ENCODE measurements around the gene TMEM247. TPM values are rescaled to one million over a fixed set of nuclear protein-coding genes. Genes with fewer than 3 reads are reported as not detected.

Gene TMEM247
- total RNA-seq, 1 experiment from 2014 or later, result not detected

GRCh38 chr2:46460241-46460921, 19.0 kb upstream of the TMEM247 start:
- no peak overlapping the region for H2AK5ac ChIP-seq (ENCODE audit: insufficient read length, low read length)
- no peak overlapping the region for H3K4me2 ChIP-seq (ENCODE audit: insufficient read depth, insufficient read length, low read length)
- H3K36me3 Mint-ChIP-seq (ENCODE audit: insufficient read depth in 1 of 3, low read depth in 3 of 3), result no peaks in the 10 kb centered on the region
- no peak overlapping the region for H3K56ac ChIP-seq (ENCODE audit: insufficient read length, low read depth, low read length)
- no peak overlapping the region for H3K4ac ChIP-seq (ENCODE audit: low read depth, low read length)
- no peak overlapping the region for H3T11ph ChIP-seq (ENCODE audit: low read length)
- peaks cover 2% of the 10 kb centered on the region for H4K20me1 ChIP-seq (ENCODE audit: control insufficient read depth, insufficient read depth, insufficient read length)
- no peak overlapping the region for H2BK12ac ChIP-seq (ENCODE audit: insufficient read length, low read depth, low read length)
- no peak overlapping the region for H2BK120ac ChIP-seq (ENCODE audit: low read depth, low read length, poor library complexity, severe bottlenecking)
- no peak overlapping the region for H2BK20ac ChIP-seq (ENCODE audit: low read depth, low read length, poor library complexity, severe bottlenecking)
- H3K9ac ChIP-seq (ENCODE audit: extremely low read depth, insufficient read length, low read length), result no peak overlapping the region
- no peaks in the 10 kb centered on the region for H3K4me1 ChIP-seq (ENCODE audit: insufficient read depth, low read length)
- H3K18ac ChIP-seq (ENCODE audit: insufficient read length, low read depth, low read length), result no peak overlapping the region
- no peaks in the 10 kb centered on the region for H3K79me2 ChIP-seq (ENCODE audit: insufficient read depth, low read length)
- peaks cover 3 to 7% of the 10 kb centered on the region in 2 experiments; a peak in 3 of 4 replicates for H3K4me1 Mint-ChIP-seq
- no peaks in the 10 kb centered on the region for H3K9me3 ChIP-seq (ENCODE audit: control insufficient read depth, low read depth, low read length)
- no peak overlapping the region for H3K27ac ChIP-seq (ENCODE audit: insufficient read length, low read depth, low read length)
- no peaks in the 10 kb centered on the region for H3K23me2 ChIP-seq (ENCODE audit: insufficient read length, low read depth, low read length, poor library complexity, severe bottlenecking)
- H3K14ac ChIP-seq (ENCODE audit: insufficient read depth, low read length), result no peak overlapping the region; the same call in 1 of the 2 replicates
- H4K91ac ChIP-seq (ENCODE audit: insufficient read length, low read depth, low read length), result no peak overlapping the region
- DNase-seq, result no peak
- no peak overlapping the region for H2BK5ac ChIP-seq (ENCODE audit: insufficient read length, low read length)
- no CpG with 5 or more reads among the region's 16 CpGs for WGBS (ENCODE audit: extremely low coverage, insufficient read length, low lambda C conversion rate)
- no peak overlapping the region for H4K5ac ChIP-seq (ENCODE audit: insufficient read length, low read depth, low read length)
- H4K8ac ChIP-seq (replicated peaks; ENCODE audit: insufficient read length, low read depth, low read length), result no peak overlapping the region
- H3K9me3 Mint-ChIP-seq, result no peaks in the 10 kb centered on the region
- TF ChIP-seq CTCF (conservative IDR thresholded peaks at IDR 0.05), result no peak
- no peaks in the 10 kb centered on the region for H3K27me3 ChIP-seq (ENCODE audit: insufficient read depth, low read length)
- H3K23ac ChIP-seq (ENCODE audit: insufficient read length, low read depth, low read length), result no peak overlapping the region
- H2AFZ ChIP-seq (ENCODE audit: low read length), result no peak overlapping the region
- H3K4me3 Mint-ChIP-seq, result no peak overlapping the region
- H3K79me1 ChIP-seq (ENCODE audit: insufficient read depth, low read depth, low read length, poor library complexity, severe bottlenecking), result no peaks in the 10 kb centered on the region
- no peak overlapping the region for H3K27ac Mint-ChIP-seq
- H2BK15ac ChIP-seq (ENCODE audit: low read depth, low read length), result no peak overlapping the region
- H3K27me3 Mint-ChIP-seq (ENCODE audit: low read depth), result peaks cover 2% of the 10 kb centered on the region; the same call in 1 of the 2 replicates

All from H9 (cell line).